OCI-LY1 (cell line): ENCODE data around the gene UFD1.
A peak's percentile ranks its signal among the peaks of the same experiment; 100 is the strongest.
"Not testable (repeated sequence)": the region's sequence is repeated elsewhere in the genome, so short reads cannot be mapped to it uniquely, and the experiment has no call there.

Experiments used
- H2AFZ ChIP-seq: fragments of 200-600 bp; sonication (generic), shearing (Covaris generic); 2 replicates; pipeline ENCODE4 v1.6.0; 2014; ENCODE audit warnings: antibody characterized with exemption, mild to moderate bottlenecking, low read length
- H3F3A ChIP-seq: fragments of 200-600 bp; sonication (generic), shearing (Covaris generic); 2 replicates; pipeline ENCODE4 v1.6.0; 2014; ENCODE audit warnings: mild to moderate bottlenecking, antibody characterized with exemption, low read length, moderate library complexity; ENCODE audit not compliant: insufficient read depth
- H3K27ac ChIP-seq: fragments of 200-600 bp; sonication (generic); 2 replicates; pipeline ENCODE4 v1.5.1; 2014; ENCODE audit warnings: low read length, mixed run types, mild to moderate bottlenecking, low read depth; ENCODE audit not compliant: poor library complexity, severe bottlenecking
- H3K27me3 ChIP-seq: fragments of 200-600 bp; sonication (generic); 2 replicates; pipeline ENCODE4 v1.6.0; 2014; ENCODE audit warnings: antibody characterized with exemption, mild to moderate bottlenecking, low read length, moderate library complexity; ENCODE audit not compliant: insufficient read depth
- H3K36me3 ChIP-seq: fragments of 200-600 bp; sonication (generic); 2 replicates; pipeline ENCODE4 v1.6.1; 2014; ENCODE audit warnings: mild to moderate bottlenecking, antibody characterized with exemption, low read length, moderate library complexity, mixed read lengths; ENCODE audit not compliant: insufficient read depth
- H3K4me1 ChIP-seq: fragments of 200-600 bp; sonication (generic); 2 replicates; pipeline ENCODE4 v1.5.1; 2014; ENCODE audit warnings: mild to moderate bottlenecking, low read length, moderate library complexity; ENCODE audit not compliant: insufficient read depth, severe bottlenecking
- H3K4me2 ChIP-seq: fragments of 200-600 bp; sonication (generic), shearing (Covaris generic); 2 replicates; pipeline ENCODE4 v1.6.1; 2014; ENCODE audit warnings: low read length
- H3K4me3 ChIP-seq: fragments of 200-600 bp; sonication (generic); 2 replicates; pipeline ENCODE4 v1.5.1; 2014; ENCODE audit warnings: low read length, low read depth, mild to moderate bottlenecking, mixed read lengths; ENCODE audit not compliant: poor library complexity, severe bottlenecking
- H3K79me2 ChIP-seq: fragments of 200-600 bp; shearing (Covaris generic); 2 replicates; pipeline ENCODE4 v1.6.1; 2016; ENCODE audit warnings: mixed run types, low read length, mixed read lengths; ENCODE audit not compliant: insufficient read depth
- H3K9ac ChIP-seq: fragments of 200-600 bp; sonication (generic), shearing (Covaris generic); 2 replicates; pipeline ENCODE4 v1.6.1; 2014; ENCODE audit warnings: mild to moderate bottlenecking, low read length, mixed read lengths
- H3K9me2 ChIP-seq: fragments of 200-600 bp; sonication (generic), shearing (Covaris generic); 2 replicates; pipeline ENCODE4 v1.6.1; 2014; ENCODE audit warnings: low read depth, mild to moderate bottlenecking, low read length, mixed read lengths
- H3K9me3 ChIP-seq: fragments of 200-600 bp; shearing (Covaris generic); 2 replicates; pipeline ENCODE4 v1.6.1; 2014; ENCODE audit warnings: low read length, mixed read lengths
- H4K20me1 ChIP-seq: fragments of 200-600 bp; sonication (generic), shearing (Covaris generic); 2 replicates; pipeline ENCODE4 v1.6.0; 2016; ENCODE audit warnings: mild to moderate bottlenecking, low read length; ENCODE audit not compliant: insufficient read depth
- EZH2 ChIP-seq: fragments of 200-600 bp; sonication (generic), shearing (Covaris generic); IDR thresholded peaks from 2 replicates; pipeline ENCODE4 v1.8.0; 2017; ENCODE audit warnings: borderline replicate concordance, mixed run types, mild to moderate bottlenecking, antibody characterized with exemption, low read length, moderate library complexity, mixed read lengths
- TF ChIP-seq, protein P1 (sequence below): fragments of 200-600 bp; sonication (generic), shearing (Covaris generic); IDR thresholded peaks from 2 replicates; pipeline ENCODE4 v1.5.1; 2017; ENCODE audit warnings: mild to moderate bottlenecking, antibody characterized with exemption, low read length, moderate library complexity, mixed read lengths

UFD1 gene

DNA sequence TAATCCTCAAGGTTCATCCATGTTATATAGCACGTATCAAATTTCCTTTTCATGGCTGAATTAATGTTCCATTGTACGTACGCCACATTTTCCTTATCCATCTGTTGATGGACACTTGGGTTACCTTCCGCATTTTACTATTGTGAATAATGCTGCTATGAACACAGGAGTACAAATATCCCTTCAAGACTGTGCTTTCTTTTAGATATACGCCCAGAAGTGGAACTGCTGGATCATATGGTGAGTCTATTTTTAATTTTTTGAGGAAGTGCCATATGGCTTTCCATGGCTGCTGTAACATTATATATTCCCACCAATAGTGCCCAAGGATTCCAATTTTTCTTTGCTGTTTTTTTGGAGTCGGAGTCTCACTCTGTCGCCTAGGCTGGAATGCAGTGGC is 40.7 kb downstream of the UFD1 start:
- no peaks in the 10 kb centered on the region for H3F3A ChIP-seq
- no peak overlapping the region for H3K4me3 ChIP-seq
- H3K27ac ChIP-seq: no peak overlapping the region
- no peak for TF ChIP-seq EZH2
- TF ChIP-seq, protein P1, sequence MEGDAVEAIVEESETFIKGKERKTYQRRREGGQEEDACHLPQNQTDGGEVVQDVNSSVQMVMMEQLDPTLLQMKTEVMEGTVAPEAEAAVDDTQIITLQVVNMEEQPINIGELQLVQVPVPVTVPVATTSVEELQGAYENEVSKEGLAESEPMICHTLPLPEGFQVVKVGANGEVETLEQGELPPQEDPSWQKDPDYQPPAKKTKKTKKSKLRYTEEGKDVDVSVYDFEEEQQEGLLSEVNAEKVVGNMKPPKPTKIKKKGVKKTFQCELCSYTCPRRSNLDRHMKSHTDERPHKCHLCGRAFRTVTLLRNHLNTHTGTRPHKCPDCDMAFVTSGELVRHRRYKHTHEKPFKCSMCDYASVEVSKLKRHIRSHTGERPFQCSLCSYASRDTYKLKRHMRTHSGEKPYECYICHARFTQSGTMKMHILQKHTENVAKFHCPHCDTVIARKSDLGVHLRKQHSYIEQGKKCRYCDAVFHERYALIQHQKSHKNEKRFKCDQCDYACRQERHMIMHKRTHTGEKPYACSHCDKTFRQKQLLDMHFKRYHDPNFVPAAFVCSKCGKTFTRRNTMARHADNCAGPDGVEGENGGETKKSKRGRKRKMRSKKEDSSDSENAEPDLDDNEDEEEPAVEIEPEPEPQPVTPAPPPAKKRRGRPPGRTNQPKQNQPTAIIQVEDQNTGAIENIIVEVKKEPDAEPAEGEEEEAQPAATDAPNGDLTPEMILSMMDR: no peak
- H3K36me3 ChIP-seq: peaks cover 52% of the 10 kb centered on the region
- H3K79me2 ChIP-seq: peaks cover 5% of the 10 kb centered on the region; the same call in 1 of the 2 replicates
- no peaks in the 10 kb centered on the region for H4K20me1 ChIP-seq
- no peaks in the 10 kb centered on the region for H3K9me3 ChIP-seq
- no peak overlapping the region for H3K4me2 ChIP-seq
- H3K9me2 ChIP-seq: no peaks in the 10 kb centered on the region
- no peak overlapping the region for H3K9ac ChIP-seq
- no peaks in the 10 kb centered on the region for H3K27me3 ChIP-seq
- no peak overlapping the region for H2AFZ ChIP-seq
- H3K4me1 ChIP-seq: peaks cover 4% of the 10 kb centered on the region

DNA sequence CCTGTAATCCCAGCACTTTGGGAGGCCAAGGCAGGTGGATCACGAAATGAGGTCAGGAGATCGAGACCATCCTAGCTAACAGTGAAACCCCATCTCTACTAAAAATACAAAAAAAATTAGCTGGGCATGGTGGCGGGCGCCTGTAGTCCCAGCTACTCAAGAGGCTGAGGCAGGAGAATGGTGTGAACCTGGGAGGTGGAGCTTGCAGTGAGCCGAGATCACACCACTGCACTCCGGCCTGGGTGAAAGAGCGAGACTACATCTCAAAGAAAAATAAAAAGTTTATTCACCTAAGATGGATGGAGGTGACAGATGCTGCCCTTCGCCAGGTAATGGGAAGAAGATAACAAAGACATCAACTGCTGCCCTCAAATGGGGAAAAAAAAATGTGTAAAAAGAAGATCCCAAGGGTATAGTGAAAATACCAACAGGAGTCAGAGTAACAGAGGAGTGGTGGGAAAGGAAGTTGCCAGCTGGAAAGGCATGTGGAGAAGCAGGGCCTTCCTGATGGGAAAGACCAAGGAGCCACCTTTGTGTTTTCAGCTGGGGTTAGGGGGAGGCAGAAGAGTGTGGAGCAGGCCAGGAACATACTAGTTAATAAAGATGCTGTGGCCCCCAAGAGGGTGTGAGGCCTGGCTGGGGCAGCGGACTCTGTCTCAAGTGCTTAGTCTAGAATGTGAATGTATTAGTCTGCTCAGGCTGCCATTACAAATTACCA is 42.4 kb downstream of the UFD1 start:
- H3K79me2 ChIP-seq, H3F3A ChIP-seq, H4K20me1 ChIP-seq, H3K4me3 ChIP-seq, H3K9ac ChIP-seq, H3K27me3 ChIP-seq, H3K9me3 ChIP-seq, H2AFZ ChIP-seq, H3K9me2 ChIP-seq, H3K27ac ChIP-seq, H3K4me1 ChIP-seq, H3K4me2 ChIP-seq: not testable (repeated sequence)
- H3K36me3 ChIP-seq: peaks cover 38% of the 10 kb centered on the region

DNA sequence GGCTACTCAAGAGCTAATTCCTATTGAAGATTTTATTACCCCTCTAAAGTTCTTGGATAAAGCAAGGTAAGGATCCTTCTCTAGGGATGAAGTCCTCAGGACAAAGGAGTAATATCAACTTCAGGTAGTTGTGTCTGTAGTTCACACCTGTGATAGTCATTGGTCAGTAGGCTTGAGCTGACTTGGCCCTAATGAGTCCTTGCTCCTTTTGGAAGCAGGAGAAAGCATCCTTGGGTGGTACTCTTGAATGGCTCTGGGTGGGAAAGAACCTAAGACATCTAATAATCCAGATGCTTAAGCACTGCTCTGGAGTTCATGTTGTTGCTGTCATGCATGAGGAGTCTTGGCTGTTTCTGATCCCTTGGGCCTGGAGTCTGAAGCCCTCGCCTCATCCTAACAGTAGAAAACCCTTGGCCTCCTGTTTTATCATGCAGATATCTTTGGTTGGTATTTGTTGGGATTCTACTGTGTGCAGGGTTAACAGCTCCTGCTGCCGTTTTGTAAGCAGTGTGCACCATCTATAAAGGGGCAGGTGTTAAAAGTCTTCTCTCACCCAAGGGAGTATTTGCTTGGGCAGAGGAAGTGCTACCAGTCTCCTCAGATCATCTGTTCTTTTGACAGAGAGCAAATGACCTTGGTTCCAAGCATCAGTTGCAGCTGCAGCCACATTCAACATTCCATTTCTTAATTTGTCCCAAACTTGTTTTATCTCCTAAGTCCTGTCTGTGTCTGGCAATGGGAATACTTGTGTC is 44.0 kb downstream of the UFD1 start:
- H2AFZ ChIP-seq: no peak overlapping the region

More for the DNA sequence above, 44.0 kb downstream of the UFD1 start:
- Histone ChIP-seq H3K9me3 (no peaks in the 10 kb centered on the region), H3K27ac (peak overlapping the region; percentile 49), H3K27me3 (no peaks in the 10 kb centered on the region), H3K9ac (no peak overlapping the region), H3K79me2 (peaks cover 13% of the 10 kb centered on the region), H3K36me3 (peaks cover 25% of the 10 kb centered on the region), H3F3A (no peaks in the 10 kb centered on the region), H3K4me2 (no peak overlapping the region), H4K20me1 (no peaks in the 10 kb centered on the region), H3K4me3 (no peak overlapping the region), H3K4me1 (peaks cover 12% of the 10 kb centered on the region), H3K9me2 (no peaks in the 10 kb centered on the region)
- TF ChIP-seq EZH2: no peak
- TF ChIP-seq, protein P1: no peak
